HG03520 (cell line): ENCODE results near the gene SBF2.
"Not testable (repeated sequence)": the region's sequence is repeated elsewhere in the genome, so short reads cannot be mapped to it uniquely, and the experiment has no call there.

Experiments
- ATAC-seq: cut with Tn5 transposase; IDR thresholded peaks from one replicate; pipeline ENCODE4 v1.9.1; 2021; ENCODE audit warnings: mild to moderate bottlenecking, moderate library complexity; ENCODE audit not compliant: unreplicated experiment

The SBF2 gene

DNA sequence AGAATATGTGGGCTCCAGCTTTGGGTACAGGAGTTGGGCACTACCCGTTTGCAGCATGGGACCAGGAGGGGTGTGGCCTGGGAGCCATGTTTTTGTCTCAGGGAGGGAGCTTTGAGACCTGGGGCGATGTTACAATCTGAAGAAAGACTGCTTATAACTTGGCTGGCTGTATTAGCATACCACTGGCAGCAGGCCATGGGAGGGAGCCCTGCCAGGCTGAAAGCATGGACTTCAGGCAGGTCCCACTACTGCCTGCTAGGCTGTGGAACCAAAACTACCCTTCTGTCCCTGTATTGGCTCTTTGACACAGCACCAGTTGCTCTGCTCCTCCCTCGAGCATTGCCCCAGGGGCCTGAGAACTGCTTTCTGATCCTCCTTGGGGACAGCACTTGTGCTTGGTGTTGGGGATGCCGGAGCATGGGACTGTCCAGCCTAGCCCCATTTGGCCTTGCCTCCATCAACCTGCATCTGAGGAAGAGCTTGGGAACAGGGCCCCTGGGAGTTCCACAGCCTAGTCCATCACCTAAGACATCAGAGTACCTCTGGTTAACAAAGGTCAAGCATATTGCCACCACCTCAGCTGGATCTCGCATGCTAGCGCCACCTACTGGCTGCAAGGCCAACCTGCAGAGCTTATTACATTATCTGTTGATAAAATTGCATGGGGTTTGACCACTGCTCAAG is 217.4 kb downstream of the SBF2 start:
- ATAC-seq, result no peak

- no peak for ATAC-seq
Measured at GRCh38 chr11:10075141-10075540, 218.9 kb downstream of the SBF2 start.

DNA sequence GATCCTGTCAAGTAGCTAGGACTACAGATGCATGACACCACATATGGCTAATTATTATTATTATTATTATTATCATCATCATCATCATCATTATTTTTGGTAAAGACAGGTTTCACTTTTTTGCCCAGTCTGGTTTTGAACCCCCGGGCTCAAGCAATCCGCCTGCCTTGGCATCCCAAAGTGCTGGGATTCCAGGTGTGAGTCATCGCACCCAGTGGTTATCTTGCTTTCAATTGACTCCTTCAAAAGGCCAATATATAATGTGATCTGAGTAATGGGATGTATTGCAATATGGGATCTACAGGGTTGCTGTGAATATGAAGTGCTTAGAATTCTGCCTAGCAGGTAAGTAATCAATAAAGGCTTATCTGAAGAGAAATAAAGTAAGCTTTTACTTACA is 221.2 kb downstream of the SBF2 start:
- ATAC-seq, result no peak

DNA sequence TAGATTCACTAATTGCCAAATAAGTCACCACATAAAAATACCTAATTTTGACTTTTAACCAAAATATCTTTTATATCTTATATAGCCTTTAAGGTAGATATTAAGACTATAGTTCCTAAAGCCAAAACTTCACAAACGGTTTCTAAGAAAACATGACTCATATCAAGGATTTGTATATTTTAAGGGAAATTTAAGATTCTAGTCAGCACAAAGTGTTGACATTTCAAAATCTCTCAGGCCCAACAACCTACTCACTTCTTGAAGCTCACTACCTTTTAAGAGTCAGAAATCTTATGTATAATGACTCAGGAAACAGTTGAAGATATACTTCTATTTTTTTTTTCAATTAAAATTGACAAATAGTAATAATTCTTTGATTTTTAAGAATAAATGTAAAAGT is 221.9 kb downstream of the SBF2 start:
- ATAC-seq, result no peak

DNA sequence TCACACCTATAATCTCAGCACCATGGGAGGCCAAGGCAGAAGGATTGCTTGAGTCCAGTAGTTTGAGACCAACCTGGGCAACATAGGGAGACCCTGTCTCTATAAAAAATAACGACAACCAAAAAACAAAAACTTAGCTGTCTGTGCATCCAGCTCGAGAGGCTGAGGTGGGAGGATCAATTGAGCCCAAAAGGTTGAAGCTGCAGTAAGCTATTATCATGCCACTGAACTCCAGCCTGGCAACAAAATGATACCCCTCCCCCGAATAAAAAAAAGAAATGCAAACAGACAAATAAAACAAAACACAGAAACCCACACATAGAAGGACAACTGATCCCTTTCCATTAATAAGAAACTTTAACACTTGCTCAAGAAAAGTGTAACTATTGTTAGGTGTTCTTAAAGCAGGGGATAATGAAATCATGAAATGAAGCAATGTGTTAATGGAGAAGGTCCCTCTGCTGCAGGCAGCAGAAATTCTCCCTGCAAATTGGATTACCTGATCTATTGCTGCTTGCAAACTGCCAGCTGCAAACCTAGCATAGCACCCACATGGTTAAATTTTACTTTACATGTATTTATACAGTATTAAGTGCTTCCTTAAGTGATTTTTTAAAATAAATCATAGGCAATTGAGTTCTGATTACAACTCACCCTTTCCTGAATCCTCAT is 226.3 kb downstream of the SBF2 start:
- ATAC-seq, result no peak

DNA sequence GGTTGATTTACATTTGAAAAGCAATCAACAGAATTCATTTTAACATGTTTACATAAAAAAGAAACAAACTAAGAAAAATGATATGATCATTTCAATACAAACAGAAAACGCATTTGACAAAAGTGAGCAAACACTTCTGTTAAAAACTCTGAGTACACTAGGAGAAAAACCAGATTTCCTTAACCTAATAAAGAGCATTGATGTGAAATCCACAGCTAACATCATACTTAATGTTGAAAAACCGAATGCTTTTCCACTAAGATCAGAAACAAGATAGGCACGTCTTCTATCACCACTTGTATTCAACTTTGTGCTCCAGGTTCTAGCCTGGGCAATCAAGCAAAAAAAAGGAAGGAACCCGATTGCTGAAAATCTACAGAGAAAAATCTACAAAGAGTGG is 227.6 kb downstream of the SBF2 start:
- no peak for ATAC-seq

- no peak for ATAC-seq
Measured at GRCh38 chr11:10064828-10065227, 229.2 kb downstream of the SBF2 start.

- no peak for ATAC-seq
Measured at GRCh38 chr11:10058356-10058755, 235.7 kb downstream of the SBF2 start.

DNA sequence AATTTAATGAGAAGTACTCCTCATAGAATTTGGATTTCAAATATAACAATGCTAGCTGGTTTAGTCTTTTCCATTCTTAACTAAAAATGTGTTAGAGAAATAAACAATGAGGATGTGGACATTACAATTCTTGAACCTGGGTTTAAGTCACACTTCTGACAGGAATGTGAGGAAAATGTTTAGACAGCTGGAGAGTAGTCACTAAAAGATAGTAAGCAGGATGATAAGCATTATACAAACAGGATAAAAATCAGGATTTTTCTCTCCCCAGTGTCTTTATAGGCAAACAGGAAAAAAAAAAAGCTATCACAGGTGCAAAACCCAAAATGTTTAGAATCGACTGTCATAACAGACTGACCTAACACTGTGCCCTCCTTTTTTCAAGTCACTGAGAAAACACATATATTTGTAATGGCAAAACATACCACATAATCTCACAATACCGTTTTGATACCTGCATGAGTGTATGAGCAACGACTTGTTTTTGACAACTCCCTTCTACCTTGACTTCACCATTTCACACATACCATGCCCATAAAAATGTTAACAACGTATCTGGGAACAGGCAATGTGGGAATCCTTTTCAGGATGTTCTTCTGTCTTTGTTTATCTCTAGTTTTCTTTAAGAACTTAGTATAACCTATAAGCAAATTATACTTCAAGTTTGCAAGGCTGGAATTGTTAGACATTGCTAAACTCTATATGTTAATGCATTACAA is 242.0 kb downstream of the SBF2 start:
- no peak for ATAC-seq

GRCh38 chr11:10050561-10050960 is 243.5 kb downstream of the SBF2 start:
- no peak for ATAC-seq

GRCh38 chr11:10049756-10050155 is 244.3 kb downstream of the SBF2 start:
- ATAC-seq, result no peak

GRCh38 chr11:10048350-10048749 is 245.7 kb downstream of the SBF2 start:
- no peak for ATAC-seq

DNA sequence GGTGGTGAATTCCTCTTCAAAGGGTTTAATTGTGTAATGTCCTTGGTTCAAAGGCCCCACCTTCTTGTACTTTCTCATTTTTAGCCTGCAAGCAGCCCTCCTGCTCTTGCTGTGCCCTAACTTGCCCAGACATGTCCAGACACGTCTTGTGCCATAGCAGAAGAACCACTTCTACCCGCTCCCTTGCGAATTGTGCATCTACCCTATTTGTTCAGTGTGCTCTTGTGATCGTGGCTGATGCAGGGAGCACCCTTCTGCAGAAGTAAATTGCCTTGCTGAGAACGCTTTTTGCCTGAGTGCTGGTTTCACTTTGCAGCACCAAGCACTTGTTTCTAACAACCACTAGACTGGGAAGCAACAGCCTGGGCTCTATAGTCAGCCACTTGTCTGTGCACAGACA is 249.4 kb downstream of the SBF2 start:
- ATAC-seq, result no peak

GRCh38 chr11:10042699-10043098 is 251.3 kb downstream of the SBF2 start:
- ATAC-seq, result no peak

GRCh38 chr11:10041748-10042446 is 252.1 kb downstream of the SBF2 start:
- ATAC-seq, result no peak

DNA sequence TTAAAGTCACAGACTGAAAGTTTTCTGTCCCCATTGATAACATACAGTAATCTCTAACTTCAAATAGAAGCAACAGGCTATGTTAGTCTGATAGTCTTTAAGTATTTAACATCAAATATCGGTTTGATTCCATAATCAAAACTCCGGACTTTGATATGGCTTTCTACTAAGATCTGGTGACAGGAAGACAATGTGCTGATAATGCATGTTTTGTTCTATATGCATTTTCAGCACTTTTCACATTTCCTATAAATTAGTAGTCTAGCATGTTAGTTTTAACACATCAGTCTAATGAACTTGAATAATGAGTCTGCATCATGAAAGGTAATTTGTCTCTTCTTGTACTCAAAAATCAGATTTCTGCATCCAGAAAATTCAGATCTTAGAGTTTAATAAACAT is 252.7 kb downstream of the SBF2 start:
- ATAC-seq, result no peak

DNA sequence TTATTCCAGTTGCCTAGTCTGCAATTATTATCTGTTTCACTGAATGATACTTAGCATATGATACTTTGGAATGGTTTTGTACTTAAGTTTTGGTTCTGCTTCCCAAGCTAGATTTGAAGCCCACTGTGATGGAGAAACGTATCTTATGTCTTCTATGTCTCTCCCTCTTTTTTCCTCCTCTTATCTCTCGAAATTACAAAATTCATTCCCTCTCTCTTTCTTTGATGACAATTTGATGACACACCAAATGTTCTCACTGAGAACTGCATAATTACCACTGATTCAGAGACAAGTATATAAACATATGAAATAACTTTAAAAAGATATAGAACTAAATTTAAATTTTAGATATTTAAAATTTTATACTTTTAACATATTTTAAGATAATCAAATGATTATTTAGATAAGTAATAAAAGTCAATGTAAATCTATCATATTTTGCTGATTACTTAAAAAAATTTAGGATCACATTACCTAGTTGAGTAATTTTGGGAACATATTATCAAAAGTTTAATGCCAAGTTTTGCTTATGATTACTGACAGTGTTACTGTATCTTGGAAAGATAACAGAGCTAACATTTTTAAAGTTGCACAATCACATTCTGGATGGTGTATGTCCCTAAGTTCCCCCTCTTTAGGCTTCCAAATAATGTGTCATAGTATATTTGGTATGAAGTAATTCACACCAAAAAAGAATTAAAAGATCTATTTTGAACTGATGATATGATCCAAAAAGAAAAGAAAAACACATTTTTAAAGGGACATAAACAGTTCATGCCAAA is 255.3 kb downstream of the SBF2 start:
- ATAC-seq, result no peak

DNA sequence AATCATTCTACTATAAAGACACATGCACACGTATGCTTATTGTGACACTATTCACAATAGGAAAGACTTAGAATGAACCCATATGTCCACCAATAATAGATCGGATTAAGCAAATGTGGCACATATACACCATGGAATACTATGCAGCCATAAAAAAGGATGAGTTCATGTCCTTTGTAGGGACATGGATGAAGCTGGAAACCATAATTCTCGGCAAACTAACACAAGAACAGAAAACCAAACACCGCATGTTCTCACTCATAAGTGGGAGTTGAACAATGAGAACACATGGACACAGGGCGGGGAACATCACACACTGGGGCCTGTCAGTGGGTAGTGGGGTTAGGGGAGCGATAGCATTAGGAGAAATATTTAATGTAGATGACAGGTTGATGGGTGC is 258.1 kb downstream of the SBF2 start:
- ATAC-seq, result not testable (repeated sequence)

DNA sequence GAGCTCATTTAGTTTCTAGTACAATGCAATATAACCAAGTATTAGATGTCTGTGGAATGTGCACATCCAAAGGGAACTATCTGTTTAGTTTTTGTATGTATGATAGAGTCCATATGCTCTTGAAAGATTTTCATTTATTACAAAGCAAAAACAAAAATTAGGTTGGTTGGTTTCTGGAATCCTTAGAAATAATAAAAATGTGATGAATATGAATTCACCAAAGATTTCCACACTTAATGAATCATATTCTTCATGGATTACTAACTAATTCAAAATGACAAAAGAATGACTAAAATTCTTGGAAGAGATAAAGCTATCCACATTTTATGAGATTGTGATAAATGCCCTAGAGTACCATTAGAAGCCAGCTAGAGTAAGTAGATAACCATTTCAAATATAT is 261.1 kb downstream of the SBF2 start:
- ATAC-seq, result no peak

DNA sequence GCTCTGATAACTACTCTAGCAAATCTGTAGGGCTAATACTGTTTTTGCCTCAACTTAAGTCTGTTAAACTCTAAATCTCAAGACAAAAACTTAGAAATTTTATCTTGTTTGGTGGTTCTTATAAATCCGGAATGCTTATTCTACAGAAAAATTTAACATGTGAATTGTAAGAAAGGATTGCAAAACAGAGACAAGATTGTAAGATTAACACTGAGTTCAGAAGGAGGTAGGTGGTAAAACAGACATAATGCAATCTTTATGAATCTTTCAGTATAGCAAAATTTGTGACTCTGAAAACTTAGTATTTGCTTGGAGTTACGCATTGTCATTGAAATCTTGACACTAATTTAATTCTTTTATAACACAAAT is 263.9 kb downstream of the SBF2 start:
- ATAC-seq, result no peak
